Measurements from ENCODE around the gene CYP2D6.
"Not testable (repeated sequence)": the region's sequence is repeated elsewhere in the genome, so short reads cannot be mapped to it uniquely, and the experiment has no call there.

Gene CYP2D6

GRCh38 chr22:42130639-42131431, at the start of gene CYP2D6:
Gene CYP2D6 (minus strand): TSS chr22:42130810. CDS start chr22:42130791, 19 bp downstream.
- DNase-seq (ENCODE audit: insufficient read length, low spot score), result not testable (repeated sequence)
- FAIRE-seq, result peak; percentile 37

GRCh38 chr22:42179616-42180015, 49.0 kb upstream of the CYP2D6 start:
- FAIRE-seq (no peak), DNase-seq (ENCODE audit: insufficient read length, low spot score) (no peak)

- no peak for FAIRE-seq
Observed at GRCh38 chr22:42178910-42179519, 48.4 kb upstream of the CYP2D6 start.

GRCh38 chr22:42177891-42178336, 47.3 kb upstream of the CYP2D6 start:
- FAIRE-seq, result peak; percentile 84

More at GRCh38 chr22:42178910-42179519, 48.4 kb upstream of the CYP2D6 start:
- no peak for DNase-seq (ENCODE audit: insufficient read length, low spot score)

GRCh38 chr22:42176255-42176915, 45.8 kb upstream of the CYP2D6 start:
- no peak for DNase-seq (ENCODE audit: insufficient read length, low spot score)
- no peak for FAIRE-seq

More at GRCh38 chr22:42177891-42178336, 47.3 kb upstream of the CYP2D6 start:
- no peak for DNase-seq (ENCODE audit: insufficient read length, low spot score)

DNA sequence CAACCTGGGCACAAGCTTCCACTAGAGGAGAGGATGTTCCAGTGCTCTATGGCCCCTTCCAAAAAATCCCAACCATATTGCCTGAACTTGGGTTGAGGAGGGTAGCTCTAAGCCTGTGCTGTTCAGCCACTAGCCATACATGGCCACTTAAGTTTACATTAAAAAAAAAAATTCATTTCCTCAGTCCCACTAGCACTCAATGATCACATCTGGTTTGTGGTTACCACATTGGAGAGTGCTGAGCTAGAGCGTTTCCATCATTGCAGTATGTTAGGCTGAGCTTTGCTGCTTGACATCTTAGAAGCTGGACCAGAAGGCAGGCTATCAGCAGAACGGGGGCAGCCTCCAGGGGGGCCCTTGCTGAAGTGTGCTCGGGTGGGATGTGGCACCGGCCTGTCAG, 43.5 kb upstream of the CYP2D6 start:
- DNase-seq (ENCODE audit: insufficient read length, low spot score) (no peak), FAIRE-seq (no peak)

DNA sequence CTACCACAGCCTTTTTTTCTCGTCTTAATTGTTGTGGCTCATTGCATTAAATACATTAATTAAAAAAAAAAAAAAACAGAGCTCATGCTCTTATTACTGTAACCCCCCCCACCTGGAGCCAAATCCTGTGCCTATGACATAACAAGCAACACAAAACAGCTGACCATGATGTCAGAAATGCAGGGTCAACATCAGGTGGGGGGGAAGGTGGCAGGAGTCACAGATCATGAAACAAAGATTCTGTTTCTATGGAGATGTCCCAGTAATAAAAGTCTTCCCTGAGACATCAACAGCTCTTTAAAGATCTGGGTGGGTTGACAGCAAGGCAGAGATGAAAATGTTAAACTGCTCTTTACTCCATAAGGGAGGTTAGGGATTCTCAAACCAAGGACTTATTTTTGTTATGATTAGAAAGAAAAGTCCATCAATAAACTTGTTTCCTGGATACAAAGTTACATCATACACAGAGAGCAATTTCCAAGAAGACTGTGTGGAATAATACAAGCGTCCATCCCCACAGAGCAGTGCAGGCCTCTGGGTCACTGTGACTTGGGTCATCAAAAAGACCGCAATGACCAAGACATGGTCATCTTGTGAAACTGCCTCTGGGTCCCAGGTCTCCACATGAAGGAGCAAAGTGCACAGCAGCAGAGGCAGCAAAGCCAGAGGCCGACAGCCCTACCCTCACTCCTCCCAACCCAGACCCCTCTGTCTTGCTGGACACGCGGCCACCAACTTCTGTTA, 42.7 kb upstream of the CYP2D6 start:
- no peak for DNase-seq (ENCODE audit: insufficient read length, low spot score)

DNA sequence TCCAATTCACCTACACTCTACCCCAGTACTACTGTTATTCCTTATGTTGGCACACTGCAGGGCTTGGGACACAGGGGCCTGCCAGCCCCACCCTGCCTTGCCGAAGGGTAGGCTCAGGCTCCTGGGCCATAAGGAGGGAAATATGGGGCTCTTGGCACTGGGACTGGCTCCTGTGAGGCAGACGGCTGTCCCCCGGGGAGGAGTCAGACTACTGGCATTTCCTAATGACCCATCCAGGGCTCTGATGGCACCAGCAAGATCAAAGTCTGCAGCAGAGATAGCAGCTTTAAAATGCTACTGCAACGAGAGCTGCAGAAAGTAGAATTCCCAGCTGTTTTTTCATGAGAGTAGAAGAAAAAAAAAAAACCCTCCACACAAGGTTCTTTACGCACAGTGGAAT, 42.2 kb upstream of the CYP2D6 start:
- DNase-seq (ENCODE audit: insufficient read length, low spot score) (no peak), FAIRE-seq (no peak)

More for the DNA sequence above, 42.7 kb upstream of the CYP2D6 start:
- FAIRE-seq, result no peak

GRCh38 chr22:42171946-42172719, 41.5 kb upstream of the CYP2D6 start:
- no peak for FAIRE-seq

GRCh38 chr22:42171417-42171816, 40.8 kb upstream of the CYP2D6 start:
- FAIRE-seq (no peak), DNase-seq (ENCODE audit: insufficient read length, low spot score) (no peak)

More at GRCh38 chr22:42171946-42172719, 41.5 kb upstream of the CYP2D6 start:
- no peak for DNase-seq (ENCODE audit: insufficient read length, low spot score)

DNA sequence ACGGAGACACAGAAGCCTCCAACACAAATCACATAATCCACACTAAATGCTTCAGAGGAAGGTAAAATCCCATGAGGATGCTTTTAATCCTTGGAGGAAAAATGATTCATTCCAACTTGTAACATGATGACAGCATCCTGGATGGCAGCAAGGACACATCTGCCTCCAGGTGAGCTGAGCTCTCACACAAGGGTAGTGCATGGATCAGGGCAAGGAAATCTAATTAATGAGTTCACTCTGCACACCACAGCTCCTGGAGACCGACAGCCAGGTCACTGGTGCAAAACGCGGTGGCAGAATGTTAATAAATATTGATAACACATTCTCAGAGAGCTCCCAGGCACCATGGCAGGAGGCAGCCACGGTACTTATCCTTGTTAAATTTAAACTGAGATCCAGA, 40.3 kb upstream of the CYP2D6 start:
- no peak for FAIRE-seq

GRCh38 chr22:42169055-42169469, 38.5 kb upstream of the CYP2D6 start:
- peak; percentile 90 for FAIRE-seq
- DNase-seq (ENCODE audit: insufficient read length, low spot score), result peak; percentile 84

More for the DNA sequence above, 40.3 kb upstream of the CYP2D6 start:
- DNase-seq (ENCODE audit: insufficient read length, low spot score), result no peak

GRCh38 chr22:42168476-42168875, 37.9 kb upstream of the CYP2D6 start:
- DNase-seq (ENCODE audit: insufficient read length, low spot score), result no peak
- no peak for FAIRE-seq

DNA sequence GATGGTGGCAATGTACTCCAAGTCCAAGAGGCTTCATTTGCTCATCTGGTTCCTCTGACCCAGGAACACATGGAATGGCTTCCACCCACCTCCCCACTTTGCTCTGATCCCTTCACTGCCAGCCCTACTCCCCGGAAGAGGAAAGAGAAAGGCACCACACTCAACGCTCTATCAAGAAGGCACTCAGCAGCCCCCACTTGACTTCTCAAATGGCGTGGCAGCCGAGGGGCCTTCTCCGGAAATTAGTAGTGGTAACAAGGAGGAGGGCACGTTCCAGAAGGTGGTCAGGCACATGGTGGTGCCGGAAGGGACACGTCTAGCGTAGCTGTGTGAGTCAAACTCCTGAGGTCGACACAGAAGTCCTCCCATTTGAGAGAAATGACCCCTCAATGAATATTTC, 36.5 kb upstream of the CYP2D6 start:
- no peak for FAIRE-seq
- DNase-seq (ENCODE audit: insufficient read length, low spot score), result no peak

GRCh38 chr22:42164901-42165300, 34.3 kb upstream of the CYP2D6 start:
- FAIRE-seq (no peak), DNase-seq (ENCODE audit: insufficient read length, low spot score) (no peak)

DNA sequence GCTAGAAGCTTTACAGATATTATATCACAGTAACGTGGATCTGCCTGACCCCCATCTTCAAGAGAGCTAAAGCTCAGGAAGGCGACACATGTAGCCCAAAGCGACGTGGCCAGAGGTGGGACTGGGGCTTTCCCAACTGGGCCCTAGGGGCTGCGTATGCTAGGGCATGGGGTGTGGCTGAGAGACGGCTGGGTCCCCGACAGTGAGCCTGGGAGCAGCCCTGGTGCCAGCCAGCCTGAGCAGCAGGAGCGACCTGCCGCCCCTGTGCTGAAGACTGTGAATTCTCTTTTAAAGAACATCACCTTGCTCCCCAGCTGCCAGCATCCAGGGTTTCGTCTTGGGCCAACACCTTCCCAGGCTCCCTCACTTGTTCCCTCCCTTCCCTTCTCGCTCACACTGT, 32.9 kb upstream of the CYP2D6 start:
- no peak for FAIRE-seq

GRCh38 chr22:42162728-42163489, 32.3 kb upstream of the CYP2D6 start:
- FAIRE-seq (no peak), DNase-seq (ENCODE audit: insufficient read length, low spot score) (no peak)

More for the DNA sequence above, 32.9 kb upstream of the CYP2D6 start:
- no peak for DNase-seq (ENCODE audit: insufficient read length, low spot score)

DNA sequence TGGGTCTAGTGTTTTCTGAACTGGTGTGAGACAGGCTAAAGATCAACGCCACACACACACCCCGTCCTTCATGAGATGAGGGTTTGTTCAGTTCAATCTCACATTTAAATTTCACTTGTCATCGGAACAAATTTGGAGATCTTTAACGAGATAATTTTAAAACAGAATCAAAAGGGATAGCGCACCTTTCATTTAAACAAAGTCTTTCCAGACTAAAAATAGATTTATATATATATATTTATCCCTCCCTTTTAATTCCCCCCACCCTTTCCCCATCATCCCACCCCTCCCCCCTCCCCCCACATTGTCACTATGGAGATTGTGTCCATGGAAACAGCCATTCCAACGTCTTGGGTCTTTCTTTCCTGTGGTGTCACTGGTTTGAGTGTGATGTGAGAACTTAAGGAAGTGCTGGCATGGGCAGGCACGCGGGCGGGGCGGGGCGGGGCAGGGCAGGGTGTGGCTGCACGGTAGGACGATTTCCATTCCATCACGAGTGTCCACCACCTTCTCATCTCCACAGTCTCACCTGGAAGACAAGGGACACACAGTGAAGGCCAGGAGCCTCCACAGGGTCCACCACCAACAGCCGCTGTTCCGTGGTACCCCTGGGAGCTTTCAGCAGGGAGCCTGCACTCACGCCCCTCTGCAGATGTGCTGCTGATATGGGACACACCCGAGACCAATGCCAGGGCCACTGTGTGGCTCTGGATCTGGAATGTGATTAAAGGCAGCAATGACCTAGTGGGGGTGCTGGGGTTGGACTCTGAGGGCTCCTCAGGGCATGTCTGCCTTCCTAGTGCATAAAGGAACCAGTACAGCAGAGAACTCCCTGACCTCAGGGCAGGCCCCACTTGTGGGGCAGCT, 30.5 kb upstream of the CYP2D6 start:
- DNase-seq (ENCODE audit: insufficient read length, low spot score), result no peak
- no peak for FAIRE-seq

Measured in GM19239 (cell line).